HepG2 (cell line): ENCODE measurements around the gene TULP3. TPM values are rescaled to one million over a fixed set of nuclear protein-coding genes. Genes with fewer than 3 reads are reported as not detected.

Experiments
- AKNA ChIP-seq: sonication (generic); formaldehyde crosslinking; IDR thresholded peaks from 2 replicates; pipeline ENCODE4 v1.4.0; 2020; ENCODE audit warnings: missing genetic modification reagents, borderline replicate concordance
- FOSL2 ChIP-seq: sonication (generic); formaldehyde crosslinking; IDR thresholded peaks from 2 replicates; pipeline ENCODE4 v1.4.0; 2020; ENCODE audit warnings: missing genetic modification reagents
- KDM6A ChIP-seq: IDR thresholded peaks from 2 replicates; pipeline ENCODE4 v1.6.1; 2016; ENCODE audit warnings: low read depth
- MAZ ChIP-seq, 2 experiments: sonication (generic) in 1 of 2; formaldehyde crosslinking in 1 of 2; IDR thresholded peaks; 2 replicates each; pipeline versions ENCODE4 v1.5.0 to v1.6.1; 2012 to 2020; ENCODE audit warnings: low read depth in 2 of 2, mild to moderate bottlenecking in 2 of 2, borderline replicate concordance in 1 of 2, improper control_type of control experiment in 1 of 2, low read length in 1 of 2, missing genetic modification reagents in 1 of 2, moderate library complexity in 1 of 2
- POLR2AphosphoS5 ChIP-seq: IDR thresholded peaks from 2 replicates; pipeline ENCODE4 v1.6.1; 2012; ENCODE audit warnings: low read depth, low read length
- REST ChIP-seq, 2 experiments: IDR thresholded peaks; 2 replicates each; pipeline ENCODE4 v1.6.1; 2011 to 2012; ENCODE audit warnings: low read length in 2 of 2, borderline replicate concordance in 1 of 2, low read depth in 1 of 2, mild to moderate bottlenecking in 1 of 2, moderate library complexity in 1 of 2
- SMARCE1 ChIP-seq: fragments of 450-650 bp; IDR thresholded peaks from 2 replicates; pipeline ENCODE4 v1.6.1; 2017; ENCODE audit warnings: borderline replicate concordance
- SOX13 ChIP-seq, 3 experiments: fragments of 450-650 bp in 1 of 3; sonication (generic) in 1 of 3; formaldehyde crosslinking in 1 of 3; IDR thresholded peaks in 2 of 3; conservative IDR thresholded peaks in 1 of 3; 2 replicates each; pipeline versions ENCODE4 v1.5.0 to v1.6.1; 2016 to 2020; ENCODE audit warnings: antibody characterized with exemption in 1 of 3, mild to moderate bottlenecking in 1 of 3, missing compliant biosample characterization in 1 of 3, missing genetic modification reagents in 1 of 3, moderate library complexity in 1 of 3
- SP1 ChIP-seq, 2 experiments: fragments of 450-650 bp in 1 of 2; sonication (generic) in 1 of 2; formaldehyde crosslinking in 1 of 2; IDR thresholded peaks; 2 replicates each; pipeline versions ENCODE4 v1.4.0 to v1.6.1; 2016 to 2020; ENCODE audit warnings: missing genetic modification reagents in 1 of 2
- SP4 ChIP-seq: sonication (generic); formaldehyde crosslinking; IDR thresholded peaks from 2 replicates; pipeline ENCODE4 v1.8.1; 2023; ENCODE audit warnings: mild to moderate bottlenecking, missing genetic modification reagents
- THAP11 ChIP-seq: IDR thresholded peaks from 2 replicates; pipeline ENCODE4 v1.6.1; 2016; ENCODE audit warnings: missing biosample characterization, missing genetic modification reagents
- ZFP37 ChIP-seq: sonication (generic); formaldehyde crosslinking; IDR thresholded peaks from 2 replicates; pipeline ENCODE4 v1.4.0; 2020; ENCODE audit warnings: missing genetic modification reagents, borderline replicate concordance
- ZKSCAN8 ChIP-seq: IDR thresholded peaks from 2 replicates; pipeline ENCODE4 v1.6.1; 2016; ENCODE audit warnings: borderline replicate concordance, missing genetic modification reagents, missing compliant biosample characterization
- ZNF362 ChIP-seq: sonication (generic); formaldehyde crosslinking; IDR thresholded peaks from 2 replicates; pipeline ENCODE4 v1.4.0; 2020; ENCODE audit warnings: missing genetic modification reagents, mild to moderate bottlenecking, borderline replicate concordance
- ZNF605 ChIP-seq: sonication (generic); formaldehyde crosslinking; IDR thresholded peaks from 2 replicates; pipeline ENCODE4 v1.8.0; 2022; ENCODE audit warnings: mild to moderate bottlenecking, missing genetic modification reagents
- ZSCAN21 ChIP-seq: sonication (generic); formaldehyde crosslinking; IDR thresholded peaks from 2 replicates; pipeline ENCODE4 v1.8.0; 2022; ENCODE audit warnings: mild to moderate bottlenecking, missing genetic modification reagents, moderate library complexity, borderline replicate concordance
- polyA plus RNA-seq, 8 experiments: library from polyadenylated mRNA; depleted of rRNA in 3 of 8; stranded (reverse) in 7 of 8; unstranded in 1 of 8; fragments of >200 nt; fragmentation: Illumina TruSeq in 4 of 8; extraction: Trizol in 4 of 8; gene quantifications; 2 replicates each; pipeline versions ENCODE4 v1.2.1 to v1.2.3, GENCODE V29; 2011 to 2016; ENCODE audit warnings: low read depth in 4 of 8, missing spikeins in 1 of 8, mixed read lengths in 1 of 8; ENCODE audit not compliant: insufficient read depth in 1 of 8
- total RNA-seq, 5 experiments: library from RNA; depleted of rRNA; stranded (reverse); fragments of >200 nt; fragmentation: Illumina TruSeq; extraction: Trizol; gene quantifications; 2 replicates each; pipeline ENCODE4 v1.2.3, GENCODE V29; 2016; ENCODE audit warnings: low read depth in 1 of 5
- TF ChIP-seq, protein P1 (sequence below): sonication (generic); formaldehyde crosslinking; IDR thresholded peaks from 2 replicates; pipeline ENCODE4 v1.4.0; 2020; ENCODE audit warnings: missing genetic modification reagents, low read depth, mild to moderate bottlenecking, borderline replicate concordance

The TULP3 gene
- total and polyA plus RNA-seq, 2 of the 13 experiments (the other 11 are each of a cell fraction or from before 2014, with no cell fraction given): 11.2 to 13.2 TPM

GRCh38 chr12:2963760-2964292, 73.1 kb downstream of the TULP3 start (continued):
- no peak for TF ChIP-seq AKNA
- TF ChIP-seq SOX13 (IDR thresholded peaks at IDR 0.05): peak; percentile 75; the same call in 1 of the 2 replicates
- TF ChIP-seq SOX13 (CRISPR knock-in tag; conservative IDR thresholded peaks at IDR 0.05 in 1 of 2, IDR thresholded peaks at IDR 0.05 in 1 of 2): peak in 1 of 2 experiments; percentile 77; a peak in 2 of 4 replicates
- TF ChIP-seq ZNF605: no peak
- TF ChIP-seq SP1 (IDR thresholded peaks at IDR 0.05): no peak
- TF ChIP-seq SP1 (CRISPR knock-in tag; IDR thresholded peaks at IDR 0.05): no peak
- TF ChIP-seq KDM6A (CRISPR knock-in tag): 0 out of 2 replicates have a peak, but pooled peaks have one; percentile 37
- peak; percentile 20; the same call in 1 of the 2 replicates for TF ChIP-seq THAP11
- TF ChIP-seq, protein P1, sequence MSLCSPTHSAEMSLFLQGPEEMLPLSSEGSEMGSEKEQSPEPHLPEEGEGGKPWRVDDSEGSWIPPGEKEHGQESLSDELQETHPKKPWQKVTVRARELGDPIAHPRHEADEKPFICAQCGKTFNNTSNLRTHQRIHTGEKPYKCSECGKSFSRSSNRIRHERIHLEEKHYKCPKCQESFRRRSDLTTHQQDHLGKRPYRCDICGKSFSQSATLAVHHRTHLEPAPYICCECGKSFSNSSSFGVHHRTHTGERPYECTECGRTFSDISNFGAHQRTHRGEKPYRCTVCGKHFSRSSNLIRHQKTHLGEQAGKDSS (CRISPR knock-in tag): peak; percentile 20; the same call in 1 of the 2 replicates
- TF ChIP-seq ZFP37 (CRISPR knock-in tag): 0 out of 2 replicates have a peak, but pooled peaks have one; percentile 30
- TF ChIP-seq SP4: peak; percentile 5; the same call in 1 of the 2 replicates
- TF ChIP-seq ZSCAN21 (CRISPR knock-in tag): no peak
- peak; percentile 84 for TF ChIP-seq FOSL2 (CRISPR knock-in tag)
- peak; percentile 55; the same call in 1 of the 2 replicates for TF ChIP-seq MAZ (IDR thresholded peaks at IDR 0.05; ENCODE audit: borderline replicate concordance, low read depth, low read length)
- no peak for TF ChIP-seq MAZ (CRISPR knock-in tag; IDR thresholded peaks at IDR 0.05; ENCODE audit: low read depth)
- TF ChIP-seq ZKSCAN8 (CRISPR knock-in tag): no peak
- TF ChIP-seq REST (IDR thresholded peaks at IDR 0.05; ENCODE audit: borderline replicate concordance in 1 of 2, low read depth in 1 of 2, low read length in 2 of 2): peak in 1 of 2 experiments; percentile 42; a peak in 1 of 4 replicates
- no peak for TF ChIP-seq ZNF362 (CRISPR knock-in tag)
- TF ChIP-seq POLR2AphosphoS5: peak; percentile 55; the same call in 1 of the 2 replicates
- TF ChIP-seq SMARCE1: no peak
